GM12873 (cell line): Measurements from ENCODE around the gene IL5.

ENCODE experiments used
- CTCF ChIP-seq: IDR thresholded peaks from 2 replicates; pipeline ENCODE4 v1.5.1; 2012; ENCODE audit warnings: low read depth, mild to moderate bottlenecking, moderate library complexity, low read length, control low read depth; ENCODE audit not compliant: insufficient read depth; ENCODE audit errors: missing control alignments

The IL5 gene

GRCh38 chr5:132561601-132562000, 18.3 kb upstream of the IL5 start:
- no peak for TF ChIP-seq CTCF

GRCh38 chr5:132559383-132560060, 16.2 kb upstream of the IL5 start:
- no peak for TF ChIP-seq CTCF

- no peak for TF ChIP-seq CTCF
Observed at GRCh38 chr5:132557478-132558172, 14.3 kb upstream of the IL5 start.

GRCh38 chr5:132556763-132557477, 13.6 kb upstream of the IL5 start, which contains the start of gene RAD50:
Gene RAD50, plus strand, starts transcription at chr5:132556977. Its CDS starts 348 bp downstream, at chr5:132557325.
- TF ChIP-seq CTCF: no peak

GRCh38 chr5:132556153-132556762, 12.9 kb upstream of the IL5 start:
- no peak for TF ChIP-seq CTCF

- no peak for TF ChIP-seq CTCF
Observed at GRCh38 chr5:132549576-132549975, 6.3 kb upstream of the IL5 start.

GRCh38 chr5:132547269-132547668, 3.9 kb upstream of the IL5 start:
- TF ChIP-seq CTCF: no peak
